ENCODE data around the gene MFSD11. TPM values are rescaled to one million over a fixed set of nuclear protein-coding genes. Genes with fewer than 3 reads are reported as not detected.
A peak's percentile ranks its signal among the peaks of the same experiment; 100 is the strongest.

MFSD11 gene
- total and polyA plus RNA-seq, 2 of the 8 experiments (the other 6 are each of a cell fraction or from before 2014, with no cell fraction given) = 17.7 to 19.8 TPM

DNA sequence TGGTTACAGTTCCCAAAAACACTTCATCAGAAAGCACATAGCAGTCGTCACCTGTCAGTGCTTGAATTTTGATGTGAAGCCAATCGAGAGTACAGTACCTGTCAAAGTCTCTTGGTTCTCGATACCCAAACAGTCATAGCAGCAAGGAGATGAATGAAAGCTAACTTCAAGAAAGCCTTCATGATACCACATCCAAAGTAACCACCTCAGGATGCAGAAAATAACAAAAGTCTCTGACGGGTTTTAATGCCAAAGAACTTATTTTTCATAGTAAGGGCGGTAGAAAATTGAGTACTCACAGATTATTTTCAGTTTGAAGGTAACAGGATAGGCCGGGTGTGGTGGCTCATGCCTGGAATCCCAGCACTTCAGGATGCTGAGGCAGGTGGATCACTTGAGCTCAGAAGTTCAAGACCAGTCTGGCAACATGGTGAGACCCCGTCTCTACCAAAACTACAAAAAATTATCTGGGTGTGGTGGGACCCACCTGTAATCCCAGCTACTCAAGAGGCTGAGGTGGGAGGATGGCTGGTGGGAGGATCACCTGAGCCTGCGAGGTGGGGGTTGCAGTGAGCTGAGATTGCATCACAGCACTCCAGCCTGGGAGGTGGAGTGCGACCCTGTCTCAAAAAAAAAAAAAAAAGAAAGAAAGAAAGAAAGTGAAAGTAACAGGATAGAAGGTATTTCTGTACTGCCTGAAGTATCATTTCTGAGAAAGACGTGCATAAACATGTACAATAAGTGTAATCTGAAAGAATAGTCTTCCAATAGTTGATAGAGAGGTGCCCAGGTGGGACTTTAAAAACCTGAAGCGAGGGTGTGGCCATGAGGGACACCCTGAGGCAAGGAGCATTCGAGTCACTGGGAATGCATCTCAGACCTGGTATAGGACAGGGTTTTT is 15.4 kb downstream of the MFSD11 start:
- H3K9me3 ChIP-seq (ENCODE audit: insufficient read depth in 2 of 2, low read depth in 1 of 2, low read length in 1 of 2) = no peaks in the 10 kb centered on the region
- no peak overlapping the region for H4K5ac ChIP-seq (ENCODE audit: insufficient read length, low read depth, low read length)
- no peaks in the 10 kb centered on the region for H3K79me2 ChIP-seq (ENCODE audit: control insufficient read depth in 1 of 2, insufficient read depth in 2 of 2, low read length in 2 of 2)
- H3K4me1 ChIP-seq (replicated peaks in 1 of 4; ENCODE audit: control insufficient read depth in 3 of 4, insufficient read depth in 4 of 4, low read length in 3 of 4) = no peaks in the 10 kb centered on the region
- no peak overlapping the region for H3K9ac ChIP-seq (replicated peaks in 1 of 4; ENCODE audit: extremely low read depth in 1 of 4, low read depth in 3 of 4, low read length in 3 of 4)
- no peak overlapping the region for H4K8ac ChIP-seq (ENCODE audit: extremely low read depth, insufficient read depth, low read length)
- H4K91ac ChIP-seq (replicated peaks; ENCODE audit: insufficient read length, low read length) = no peak overlapping the region
- H3K4ac ChIP-seq (replicated peaks; ENCODE audit: insufficient read length, low read depth, low read length) = no peak overlapping the region
- no peak overlapping the region for H2BK15ac ChIP-seq (ENCODE audit: low read length)
- no peak overlapping the region for H3K14ac ChIP-seq (ENCODE audit: insufficient read length)
- H3K23me2 ChIP-seq (ENCODE audit: low read depth, low read length) = no peaks in the 10 kb centered on the region; the same call in 1 of the 2 replicates
- WGBS, 2 experiments (ENCODE audit: extremely low coverage in 1 of 2, insufficient coverage in 1 of 2, insufficient read length in 1 of 2, insufficient replicate concordance in 2 of 2, low coverage in 1 of 2, low lambda C conversion rate in 2 of 2, missing lambda C conversion rate in 1 of 2) = 88% methylated on average over 11 of the region's 12 CpGs; no CpG with 5 or more reads in 1 of the 2 experiments
- no peak overlapping the region for H2AFZ ChIP-seq (ENCODE audit: low read length)
- no peak overlapping the region for H2AK5ac ChIP-seq (ENCODE audit: low read depth, low read length)
- peaks cover 0 to 4% (median 4%) of the 10 kb centered on the region in 4 experiments; a peak in 4 of 8 replicates for H3K36me3 ChIP-seq (ENCODE audit: control insufficient read depth in 2 of 4, insufficient read depth in 4 of 4, low read length in 3 of 4)
- H3K23ac ChIP-seq (ENCODE audit: insufficient read length) = no peak overlapping the region
- DNase-seq (ENCODE audit: low read depth in 1 of 2, low spot score in 2 of 2) (no peak), FAIRE-seq (no peak)
- TF ChIP-seq, protein P1, sequence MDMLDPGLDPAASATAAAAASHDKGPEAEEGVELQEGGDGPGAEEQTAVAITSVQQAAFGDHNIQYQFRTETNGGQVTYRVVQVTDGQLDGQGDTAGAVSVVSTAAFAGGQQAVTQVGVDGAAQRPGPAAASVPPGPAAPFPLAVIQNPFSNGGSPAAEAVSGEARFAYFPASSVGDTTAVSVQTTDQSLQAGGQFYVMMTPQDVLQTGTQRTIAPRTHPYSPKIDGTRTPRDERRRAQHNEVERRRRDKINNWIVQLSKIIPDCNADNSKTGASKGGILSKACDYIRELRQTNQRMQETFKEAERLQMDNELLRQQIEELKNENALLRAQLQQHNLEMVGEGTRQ (IDR thresholded peaks at IDR 0.05; ENCODE audit: low read length) = no peak
- no peak for TF ChIP-seq TCF12 (IDR thresholded peaks at IDR 0.05; ENCODE audit: low read depth, low read length)
- TF ChIP-seq CEBPB (IDR thresholded peaks at IDR 0.05; ENCODE audit: low read depth, low read length) = peak; percentile 59; the same call in 1 of the 2 replicates
- no peak for TF ChIP-seq RAD21 (IDR thresholded peaks at IDR 0.05 in 1 of 2, conservative IDR thresholded peaks at IDR 0.05 in 1 of 2; ENCODE audit: low read depth in 2 of 2, low read length in 2 of 2)
- CTCF ChIA-PET (ENCODE audit: partially characterized antibody) = interaction anchor here (0.7 to 0.9 kb wide), 3 partner anchors 11 to 45 kb away, joined by 3 read pairs; no protein-coding TSS in a partner anchor
- no peaks in the 10 kb centered on the region for H3K27me3 ChIP-seq (replicated peaks in 1 of 4; ENCODE audit: control insufficient read depth in 3 of 4, extremely low read depth in 1 of 4, insufficient read depth in 3 of 4, low read length in 3 of 4)
- POLR2A ChIA-PET (ENCODE audit: partially characterized antibody) = interaction anchor here (0.6 kb wide), 1 partner anchor 407 kb away, joined by 3 read pairs; no protein-coding TSS in a partner anchor
- peaks cover 0 to 1% of the 10 kb centered on the region in 2 experiments for H4K20me1 ChIP-seq (replicated peaks in 1 of 2; ENCODE audit: control insufficient read depth in 1 of 2, insufficient read depth in 2 of 2, low read length in 2 of 2)
- H2BK20ac ChIP-seq (ENCODE audit: low read length) = no peak overlapping the region
- H2BK120ac ChIP-seq (replicated peaks; ENCODE audit: low read depth, low read length) = no peak overlapping the region
- no peak overlapping the region for H2BK12ac ChIP-seq (ENCODE audit: low read depth, low read length)
- no peak overlapping the region for H3K4me3 ChIP-seq (ENCODE audit: extremely low read depth in 1 of 4, insufficient read depth in 2 of 4, low read depth in 3 of 4, low read length in 4 of 4)
- no peak overlapping the region for H3K56ac ChIP-seq (replicated peaks; ENCODE audit: insufficient read length, low read depth, low read length)
- H3K79me1 ChIP-seq (ENCODE audit: low read depth, low read length) = no peaks in the 10 kb centered on the region
- no peak overlapping the region for H3K18ac ChIP-seq (ENCODE audit: extremely low read depth, low read length)
- no peak overlapping the region for H3K4me2 ChIP-seq (ENCODE audit: insufficient read depth in 1 of 2, low read depth in 2 of 2, low read length in 2 of 2)
- no peak overlapping the region for H2BK5ac ChIP-seq (ENCODE audit: low read depth, low read length)
- H3K27ac ChIP-seq (ENCODE audit: low read depth, low read length) = no peak overlapping the region
